ENCODE measurements around the gene SLC9A9. TPM values are rescaled to one million over a fixed set of nuclear protein-coding genes. Genes with fewer than 3 reads are reported as not detected.

Gene SLC9A9
- total RNA-seq, 4 donors from 2014 or later = 7.8 to 19.6 (median 13.4) TPM

DNA sequence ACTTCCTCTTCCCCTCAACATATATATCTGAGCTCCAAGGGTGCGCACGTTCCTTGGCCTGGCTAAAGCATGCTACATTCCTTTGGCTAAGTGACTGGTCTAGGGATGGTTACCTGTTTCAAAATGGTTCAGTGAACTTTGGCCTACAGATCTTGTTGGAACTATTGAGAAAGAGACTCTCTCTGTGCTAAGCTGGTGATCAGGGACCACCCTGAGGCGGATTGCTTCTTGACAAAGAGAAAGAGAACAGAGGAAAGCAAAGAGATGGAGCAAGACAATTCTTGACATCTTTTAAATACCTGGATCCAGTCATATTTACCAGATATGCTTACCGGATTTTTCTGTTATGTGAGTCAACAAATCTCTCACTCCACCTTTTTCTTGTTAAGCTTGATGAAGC is 605.6 kb downstream of the SLC9A9 start:
- Histone ChIP-seq H3K36me3 (no peaks in the 10 kb centered on the region), H3K9me3 (no peaks in the 10 kb centered on the region), H3K4me1 (no peaks in the 10 kb centered on the region), H3K4me3 (replicated peaks in 1 of 3) (no peak overlapping the region), H3K27ac (no peak overlapping the region), H3K27me3 (no peaks in the 10 kb centered on the region)
- TF ChIP-seq POLR2A (IDR thresholded peaks at IDR 0.05) = no peak
- TF ChIP-seq, protein P1, sequence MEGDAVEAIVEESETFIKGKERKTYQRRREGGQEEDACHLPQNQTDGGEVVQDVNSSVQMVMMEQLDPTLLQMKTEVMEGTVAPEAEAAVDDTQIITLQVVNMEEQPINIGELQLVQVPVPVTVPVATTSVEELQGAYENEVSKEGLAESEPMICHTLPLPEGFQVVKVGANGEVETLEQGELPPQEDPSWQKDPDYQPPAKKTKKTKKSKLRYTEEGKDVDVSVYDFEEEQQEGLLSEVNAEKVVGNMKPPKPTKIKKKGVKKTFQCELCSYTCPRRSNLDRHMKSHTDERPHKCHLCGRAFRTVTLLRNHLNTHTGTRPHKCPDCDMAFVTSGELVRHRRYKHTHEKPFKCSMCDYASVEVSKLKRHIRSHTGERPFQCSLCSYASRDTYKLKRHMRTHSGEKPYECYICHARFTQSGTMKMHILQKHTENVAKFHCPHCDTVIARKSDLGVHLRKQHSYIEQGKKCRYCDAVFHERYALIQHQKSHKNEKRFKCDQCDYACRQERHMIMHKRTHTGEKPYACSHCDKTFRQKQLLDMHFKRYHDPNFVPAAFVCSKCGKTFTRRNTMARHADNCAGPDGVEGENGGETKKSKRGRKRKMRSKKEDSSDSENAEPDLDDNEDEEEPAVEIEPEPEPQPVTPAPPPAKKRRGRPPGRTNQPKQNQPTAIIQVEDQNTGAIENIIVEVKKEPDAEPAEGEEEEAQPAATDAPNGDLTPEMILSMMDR (IDR thresholded peaks at IDR 0.05) = no peak
- intact Hi-C loops (cut with DNase I) = no loop called here
- DNase-seq = no peak
- 71 to 84% methylated on average over 4 of the region's 4 CpGs for WGBS, 2 donors

DNA sequence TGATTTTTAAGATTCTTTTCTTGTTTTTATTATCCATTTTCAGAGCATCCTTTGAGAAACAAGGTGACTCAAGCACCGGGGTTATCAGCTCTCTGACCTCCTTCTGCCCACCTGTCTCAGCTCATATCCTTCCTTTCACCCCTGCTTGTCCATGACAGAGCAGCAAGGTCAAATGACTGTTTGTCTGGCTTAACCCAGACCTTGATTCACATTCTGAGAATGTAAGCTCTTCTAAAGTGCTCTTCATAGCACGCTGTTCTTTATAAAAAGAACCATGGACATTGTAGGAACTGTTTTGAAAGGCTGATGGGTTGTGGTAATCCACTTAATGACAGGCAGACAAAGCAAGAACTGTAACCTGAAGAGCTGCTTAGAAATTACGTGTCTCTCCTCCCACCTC is 606.2 kb downstream of the SLC9A9 start:
- WGBS, 2 donors = 66 to 68% methylated on average over 3 of the region's 3 CpGs
- TF ChIP-seq, protein P1 (IDR thresholded peaks at IDR 0.05) = no peak
- TF ChIP-seq POLR2A (IDR thresholded peaks at IDR 0.05) = no peak
- intact Hi-C loops (cut with DNase I) = no loop called here
- no peaks in the 10 kb centered on the region for H3K27me3 ChIP-seq
- no peaks in the 10 kb centered on the region for H3K36me3 ChIP-seq
- DNase-seq = no peak
- no peaks in the 10 kb centered on the region for H3K9me3 ChIP-seq
- H3K27ac ChIP-seq = no peak overlapping the region
- no peaks in the 10 kb centered on the region for H3K4me1 ChIP-seq
- no peak overlapping the region for H3K4me3 ChIP-seq (replicated peaks in 1 of 3)

DNA sequence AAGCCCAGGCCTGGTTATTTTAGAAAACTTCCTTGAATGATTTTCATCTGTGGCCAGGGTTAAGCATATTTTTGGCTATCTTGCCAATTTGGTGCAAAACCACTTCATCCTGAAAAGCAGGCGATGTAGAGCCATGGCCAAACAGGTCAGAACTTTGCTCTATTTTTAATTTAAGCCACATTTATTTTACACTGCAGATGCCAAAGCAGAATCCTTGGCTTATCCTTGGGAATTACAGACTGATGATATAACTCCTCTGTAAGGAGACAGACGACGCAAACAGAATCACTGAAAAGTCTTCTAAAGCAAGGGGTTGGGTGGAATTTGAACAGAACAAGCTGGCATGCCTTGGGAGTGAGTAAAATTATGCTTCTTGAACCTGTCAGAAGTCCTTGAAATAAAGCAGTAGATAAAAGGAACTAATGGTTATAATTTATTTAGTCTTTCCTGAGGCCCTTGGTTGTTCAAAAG is 606.8 kb downstream of the SLC9A9 start:
- H3K27ac ChIP-seq = no peak overlapping the region
- H3K27me3 ChIP-seq = no peaks in the 10 kb centered on the region
- H3K4me3 ChIP-seq (replicated peaks in 1 of 3) = no peak overlapping the region
- no peak for DNase-seq
- H3K9me3 ChIP-seq = no peaks in the 10 kb centered on the region
- intact Hi-C loops (cut with DNase I) = no loop called here
- WGBS, 2 donors = 80 to 88% methylated on average over 3 of the region's 3 CpGs
- no peaks in the 10 kb centered on the region for H3K4me1 ChIP-seq
- no peaks in the 10 kb centered on the region for H3K36me3 ChIP-seq
- TF ChIP-seq POLR2A (IDR thresholded peaks at IDR 0.05) = no peak
- TF ChIP-seq, protein P1 (IDR thresholded peaks at IDR 0.05) = no peak

DNA sequence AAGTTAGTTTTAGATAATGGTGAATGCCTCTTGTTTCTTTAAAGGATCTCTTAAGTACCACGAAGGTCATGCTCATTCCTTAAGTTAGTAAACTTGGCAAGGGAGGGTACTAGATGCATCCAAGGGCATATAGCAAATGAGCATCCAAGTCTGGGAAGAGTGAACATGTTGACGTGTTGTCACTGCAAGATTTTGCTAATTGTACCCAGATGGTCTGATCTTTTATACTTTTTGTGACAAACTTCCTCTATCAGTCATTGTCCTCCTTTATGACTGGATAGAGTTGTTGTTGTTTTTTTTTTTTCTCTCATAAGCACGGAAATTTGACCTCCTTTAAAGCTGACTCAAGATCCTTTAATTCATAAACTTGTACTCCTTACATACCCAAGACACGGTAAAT is 607.4 kb downstream of the SLC9A9 start:
- intact Hi-C loops (cut with DNase I) = no loop called here
- DNase-seq = no peak
- Histone ChIP-seq H3K27me3 (no peaks in the 10 kb centered on the region), H3K9me3 (no peaks in the 10 kb centered on the region), H3K27ac (no peak overlapping the region), H3K36me3 (no peaks in the 10 kb centered on the region), H3K4me1 (no peaks in the 10 kb centered on the region), H3K4me3 (replicated peaks in 1 of 3) (no peak overlapping the region)
- 72 to 75% methylated on average over 4 of the region's 4 CpGs for WGBS, 2 donors
- TF ChIP-seq, protein P1 (IDR thresholded peaks at IDR 0.05) = no peak
- TF ChIP-seq POLR2A (IDR thresholded peaks at IDR 0.05) = no peak

DNA sequence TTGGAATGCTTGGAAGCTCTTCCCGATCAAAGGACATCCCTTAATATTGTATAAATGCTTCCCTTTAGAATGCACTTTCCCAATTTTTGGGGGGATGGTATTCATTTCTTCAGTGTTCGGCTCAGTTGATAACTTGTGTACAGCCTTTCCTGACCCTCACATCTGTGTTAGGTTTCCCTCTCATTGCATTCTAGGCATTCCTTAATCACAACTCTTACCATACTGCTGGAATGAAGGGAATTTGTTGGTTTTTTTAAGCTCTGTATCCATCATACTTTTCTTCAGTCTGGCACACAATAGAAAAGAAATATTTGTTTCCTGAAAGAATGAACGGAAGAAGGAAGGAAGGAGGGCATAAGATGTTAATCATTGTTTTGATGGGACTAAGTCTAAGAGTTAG is 609.2 kb downstream of the SLC9A9 start:
- H3K27me3 ChIP-seq = no peaks in the 10 kb centered on the region
- TF ChIP-seq, protein P1 (IDR thresholded peaks at IDR 0.05) = no peak
- no peak for TF ChIP-seq POLR2A (IDR thresholded peaks at IDR 0.05)

More for the DNA sequence above, 609.2 kb downstream of the SLC9A9 start:
- Histone ChIP-seq H3K9me3 (no peaks in the 10 kb centered on the region), H3K36me3 (no peaks in the 10 kb centered on the region), H3K27ac (no peak overlapping the region), H3K4me3 (replicated peaks in 1 of 3) (no peak overlapping the region), H3K4me1 (no peaks in the 10 kb centered on the region)
- 88 to 91% methylated on average over 3 of the region's 3 CpGs for WGBS, 2 donors
- intact Hi-C loops (cut with DNase I) = no loop called here
- DNase-seq = no peak

All from thyroid gland (tissue), 4 donors.